Right lobe of liver (tissue), 4 donors: Measurements from ENCODE around the gene BRIP1.

ENCODE experiments used
- CTCF ChIP-seq, 4 donors: fragments of 200-600 bp in 3 of 4; fragments of 450-650 bp in 1 of 4; IDR thresholded peaks; one replicate each; pipeline versions ENCODE4 v1.5.1 to v1.8.0; 2016 to 2022; ENCODE audit warnings: antibody characterized with exemption in 4 of 4, mild to moderate bottlenecking in 2 of 4
- POLR2A ChIP-seq: fragments of 450-650 bp; IDR thresholded peaks from one replicate; pipeline ENCODE4 v1.6.1; 2017; ENCODE audit warnings: antibody characterized with exemption, mild to moderate bottlenecking
- donor health status: DM: no; HTN: no; CAD: no.
- donor health status: DM: no; HTN: no; CAD: no.
- donor health status: DM: no; HTN: yes; CAD: no.

GRCh38 chr17:61806081-61806828 is 57.1 kb downstream of the BRIP1 start:
- TF ChIP-seq CTCF (IDR thresholded peaks at IDR 0.05) (no peak), POLR2A (no peak)
